Neutrophil (primary cell): ENCODE measurements around the gene TMCC1.

Experiments
- H3K27ac ChIP-seq: fragments of 200-600 bp; sonication (generic); 2 replicates; pipeline ENCODE4 v1.5.1; 2016; ENCODE audit warnings: mild to moderate bottlenecking, moderate library complexity
- H3K27me3 ChIP-seq: fragments of 200-600 bp; sonication (generic); 2 replicates; pipeline ENCODE4 v1.6.0; 2016; ENCODE audit warnings: mild to moderate bottlenecking
- H3K36me3 ChIP-seq: fragments of 200-600 bp; sonication (generic); 2 replicates; pipeline ENCODE4 v1.5.1; 2017
- H3K4me1 ChIP-seq, 2 experiments: fragments of 200-600 bp in 1 of 2; sonication (generic) in 1 of 2; 1 replicate in 1 of 2; 2 replicates in 1 of 2; pipeline versions ENCODE4 v1.5.1 to v1.6.1; 2013 to 2016; ENCODE audit warnings: low read depth in 1 of 2, low read length in 1 of 2, mild to moderate bottlenecking in 1 of 2, moderate library complexity in 1 of 2; ENCODE audit not compliant: control insufficient read depth in 1 of 2, insufficient read depth in 1 of 2
- H3K4me3 ChIP-seq, 2 experiments: fragments of 200-600 bp in 1 of 2; sonication (generic) in 1 of 2; 1 replicate in 1 of 2; 2 replicates in 1 of 2; pipeline ENCODE4 v1.5.1; 2013 to 2016; ENCODE audit warnings: low read depth in 1 of 2, low read length in 1 of 2, mild to moderate bottlenecking in 1 of 2, moderate library complexity in 1 of 2
- H3K9me3 ChIP-seq: fragments of 200-600 bp; sonication (generic); 2 replicates; pipeline ENCODE4 v1.5.1; 2016
- TF ChIP-seq, protein P1 (sequence below): fragments of 200-600 bp; sonication (generic); IDR thresholded peaks from 2 replicates; pipeline ENCODE4 v1.5.1; 2016; ENCODE audit warnings: antibody characterized with exemption

Gene TMCC1

DNA sequence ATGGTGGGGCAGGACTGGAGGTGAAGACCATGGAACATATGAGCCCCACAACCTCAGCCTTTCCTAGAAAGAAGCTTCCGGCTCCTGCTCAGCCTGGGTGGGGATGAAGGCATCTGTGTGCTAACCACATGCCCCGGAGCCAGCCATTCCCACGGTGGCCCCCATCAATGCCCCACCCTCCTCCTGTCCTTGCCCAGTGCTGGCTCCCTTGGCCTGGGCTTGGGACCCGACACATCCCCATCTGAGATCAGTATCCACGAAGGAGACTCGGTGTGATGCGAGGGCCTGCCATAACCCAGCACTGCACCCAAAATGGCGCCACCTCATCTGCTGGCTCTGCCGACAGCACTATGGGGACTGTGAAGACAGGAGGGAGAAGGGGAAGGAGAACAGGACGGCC lies 270.6 kb downstream of the TMCC1 start:
- H3K27ac ChIP-seq: no peak overlapping the region
- H3K36me3 ChIP-seq: no peaks in the 10 kb centered on the region
- no peaks in the 10 kb centered on the region for H3K9me3 ChIP-seq
- H3K4me1 ChIP-seq: peaks cover 21 to 27% of the 10 kb centered on the region in 2 experiments
- H3K4me3 ChIP-seq: no peak overlapping the region
- peaks cover 37% of the 10 kb centered on the region for H3K27me3 ChIP-seq
- TF ChIP-seq, protein P1, sequence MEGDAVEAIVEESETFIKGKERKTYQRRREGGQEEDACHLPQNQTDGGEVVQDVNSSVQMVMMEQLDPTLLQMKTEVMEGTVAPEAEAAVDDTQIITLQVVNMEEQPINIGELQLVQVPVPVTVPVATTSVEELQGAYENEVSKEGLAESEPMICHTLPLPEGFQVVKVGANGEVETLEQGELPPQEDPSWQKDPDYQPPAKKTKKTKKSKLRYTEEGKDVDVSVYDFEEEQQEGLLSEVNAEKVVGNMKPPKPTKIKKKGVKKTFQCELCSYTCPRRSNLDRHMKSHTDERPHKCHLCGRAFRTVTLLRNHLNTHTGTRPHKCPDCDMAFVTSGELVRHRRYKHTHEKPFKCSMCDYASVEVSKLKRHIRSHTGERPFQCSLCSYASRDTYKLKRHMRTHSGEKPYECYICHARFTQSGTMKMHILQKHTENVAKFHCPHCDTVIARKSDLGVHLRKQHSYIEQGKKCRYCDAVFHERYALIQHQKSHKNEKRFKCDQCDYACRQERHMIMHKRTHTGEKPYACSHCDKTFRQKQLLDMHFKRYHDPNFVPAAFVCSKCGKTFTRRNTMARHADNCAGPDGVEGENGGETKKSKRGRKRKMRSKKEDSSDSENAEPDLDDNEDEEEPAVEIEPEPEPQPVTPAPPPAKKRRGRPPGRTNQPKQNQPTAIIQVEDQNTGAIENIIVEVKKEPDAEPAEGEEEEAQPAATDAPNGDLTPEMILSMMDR: no peak

DNA sequence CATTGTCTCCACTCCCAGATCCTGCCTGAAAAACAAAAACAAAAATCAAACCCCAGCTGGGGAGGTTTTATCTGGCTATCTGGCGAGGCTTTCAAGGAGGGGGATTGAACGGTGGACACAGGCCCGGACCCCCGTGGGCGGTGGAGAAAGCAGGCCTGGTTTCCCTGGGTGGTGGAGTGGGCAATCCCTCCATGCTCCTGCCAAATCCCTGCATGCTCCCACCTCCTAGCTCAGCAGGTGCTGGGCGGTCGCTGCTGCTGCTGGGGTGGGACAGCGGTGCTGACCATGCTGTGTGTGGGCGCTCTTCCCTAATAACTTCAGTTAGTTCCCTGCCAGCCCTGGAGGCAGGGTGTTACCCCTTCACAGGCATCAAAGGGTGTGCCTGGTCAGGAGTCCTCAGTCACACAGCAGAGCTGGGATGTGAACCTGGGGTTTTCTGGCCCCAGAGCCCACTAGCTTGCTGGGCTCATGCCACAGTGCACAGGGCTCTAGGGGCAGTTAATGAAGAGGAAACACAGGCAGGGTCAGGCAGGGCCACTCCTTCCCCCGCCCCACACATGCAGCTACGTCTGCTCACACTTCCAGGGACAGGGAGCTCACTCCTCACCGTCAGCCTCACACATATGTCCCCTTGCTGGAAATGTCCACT lies 271.2 kb downstream of the TMCC1 start:
- TF ChIP-seq, protein P1: no peak
- Histone ChIP-seq H3K27me3 (peaks cover 37% of the 10 kb centered on the region), H3K36me3 (no peaks in the 10 kb centered on the region), H3K4me1 (peaks cover 16 to 22% of the 10 kb centered on the region in 2 experiments), H3K27ac (no peak overlapping the region), H3K9me3 (no peaks in the 10 kb centered on the region), H3K4me3 (no peak overlapping the region)

DNA sequence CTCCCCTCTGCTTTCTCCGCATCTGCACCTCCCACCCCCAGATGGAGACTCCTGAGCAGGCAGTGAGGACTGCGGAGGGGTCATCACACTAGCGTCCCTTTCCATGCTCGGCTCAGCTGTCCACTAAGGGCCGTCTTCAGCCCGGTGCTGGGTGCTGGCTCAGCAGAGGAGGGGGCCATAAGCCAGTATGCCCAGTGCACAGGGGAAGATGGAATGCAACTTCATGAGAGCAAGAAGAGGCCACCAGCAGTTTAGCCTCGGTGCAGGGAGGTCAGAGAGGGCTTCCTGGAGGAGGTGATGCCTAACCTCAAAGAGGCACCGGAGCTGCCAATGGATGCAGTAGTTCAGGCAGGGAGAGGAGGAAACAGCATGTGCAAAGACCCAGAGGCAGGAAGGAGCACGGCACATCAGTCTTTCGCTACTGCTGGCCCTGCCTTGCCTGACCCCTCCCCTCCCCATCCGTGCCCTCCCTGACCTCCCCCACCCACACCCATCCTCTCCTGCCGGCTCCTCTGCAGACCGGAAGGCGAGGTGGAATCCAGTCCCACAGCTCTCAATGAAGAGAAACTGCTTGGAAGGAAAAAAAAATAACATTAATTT lies 271.8 kb downstream of the TMCC1 start:
- no peaks in the 10 kb centered on the region for H3K36me3 ChIP-seq
- H3K4me1 ChIP-seq: peaks cover 10 to 15% of the 10 kb centered on the region in 2 experiments
- TF ChIP-seq, protein P1: no peak
- H3K4me3 ChIP-seq: no peak overlapping the region
- no peaks in the 10 kb centered on the region for H3K9me3 ChIP-seq
- H3K27ac ChIP-seq: no peak overlapping the region
- H3K27me3 ChIP-seq: peaks cover 39% of the 10 kb centered on the region

DNA sequence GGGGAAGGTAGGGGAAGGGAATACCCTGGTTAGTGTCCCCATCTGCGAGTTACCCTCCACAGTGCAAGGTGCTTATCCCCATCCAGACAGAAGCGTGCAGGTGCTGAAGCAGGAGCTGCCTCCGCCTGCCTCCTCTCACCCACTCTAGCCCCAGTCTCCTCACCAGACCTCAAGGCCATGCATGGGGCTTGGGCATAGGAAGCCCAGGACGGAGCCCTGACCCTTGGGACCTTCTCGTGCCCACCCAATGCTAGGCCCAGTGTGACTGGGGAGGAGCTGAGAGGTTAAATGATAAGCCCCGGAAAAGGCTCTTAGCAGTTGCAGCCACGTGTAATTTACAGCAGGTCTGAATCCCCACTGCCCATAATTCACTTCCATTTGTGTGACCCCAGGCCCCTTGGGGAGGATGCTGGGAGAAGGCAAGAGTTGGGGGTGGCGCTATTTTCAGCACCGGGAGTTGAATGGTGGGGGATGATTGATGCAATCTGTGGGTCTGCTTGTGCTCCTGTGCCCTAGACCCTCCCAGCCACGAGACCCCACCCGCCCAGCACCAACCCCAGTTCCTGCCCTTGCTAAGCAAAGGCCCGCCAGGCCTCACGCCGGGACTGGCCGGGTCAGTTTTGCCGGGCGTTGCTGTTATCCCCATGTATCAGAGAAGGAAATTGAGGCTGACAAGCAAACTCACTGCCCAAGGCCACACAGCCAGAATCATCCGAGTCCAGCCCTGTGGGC lies 272.5 kb downstream of the TMCC1 start:
- H3K4me3 ChIP-seq: no peak overlapping the region
- H3K27me3 ChIP-seq: peaks cover 43% of the 10 kb centered on the region
- no peaks in the 10 kb centered on the region for H3K36me3 ChIP-seq
- peaks cover 3 to 8% of the 10 kb centered on the region in 2 experiments for H3K4me1 ChIP-seq
- H3K27ac ChIP-seq: no peak overlapping the region
- H3K9me3 ChIP-seq: no peaks in the 10 kb centered on the region
- TF ChIP-seq, protein P1: no peak

DNA sequence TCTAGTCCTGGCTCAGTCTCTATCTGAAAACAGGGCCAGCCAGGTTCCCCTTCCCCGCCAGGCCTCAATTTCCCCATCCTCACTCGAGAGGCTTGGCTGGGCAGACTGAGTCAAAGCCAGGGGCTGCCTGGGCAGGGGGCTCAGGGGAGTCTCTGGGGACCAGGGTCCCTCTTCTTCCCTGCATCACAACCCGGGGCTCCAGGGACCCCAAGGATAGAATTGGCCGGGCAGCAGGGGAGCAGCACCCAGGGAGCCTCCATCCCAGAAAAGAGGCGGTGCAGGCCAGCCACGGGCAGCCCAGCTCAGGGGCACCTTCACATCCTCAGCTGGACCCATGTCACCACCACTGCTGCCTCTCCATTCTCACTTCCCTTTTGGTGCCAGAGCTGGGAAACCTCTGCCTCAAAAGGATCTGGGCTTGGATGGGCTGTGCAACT lies 273.8 kb downstream of the TMCC1 start:
- Histone ChIP-seq H3K27me3 (peaks cover 43% of the 10 kb centered on the region), H3K4me3 (no peak overlapping the region), H3K36me3 (no peaks in the 10 kb centered on the region), H3K27ac (no peak overlapping the region), H3K9me3 (no peaks in the 10 kb centered on the region), H3K4me1 (peaks cover 0 to 7% of the 10 kb centered on the region in 2 experiments)
- TF ChIP-seq, protein P1: no peak
